HG02763 (cell line): Measurements from ENCODE around the gene STX1A.
A peak's percentile ranks its signal among the peaks of the same experiment; 100 is the strongest.
"Not testable (repeated sequence)": the region's sequence is repeated elsewhere in the genome, so short reads cannot be mapped to it uniquely, and the experiment has no call there.

ENCODE experiments used
- ATAC-seq: cut with Tn5 transposase; IDR thresholded peaks from one replicate; pipeline ENCODE4 v1.9.1; 2021; ENCODE audit warnings: mild to moderate bottlenecking, moderate library complexity; ENCODE audit not compliant: unreplicated experiment

Gene STX1A

GRCh38 chr7:73683788-73684693 is 35.4 kb downstream of the STX1A start:
- ATAC-seq: no peak

DNA sequence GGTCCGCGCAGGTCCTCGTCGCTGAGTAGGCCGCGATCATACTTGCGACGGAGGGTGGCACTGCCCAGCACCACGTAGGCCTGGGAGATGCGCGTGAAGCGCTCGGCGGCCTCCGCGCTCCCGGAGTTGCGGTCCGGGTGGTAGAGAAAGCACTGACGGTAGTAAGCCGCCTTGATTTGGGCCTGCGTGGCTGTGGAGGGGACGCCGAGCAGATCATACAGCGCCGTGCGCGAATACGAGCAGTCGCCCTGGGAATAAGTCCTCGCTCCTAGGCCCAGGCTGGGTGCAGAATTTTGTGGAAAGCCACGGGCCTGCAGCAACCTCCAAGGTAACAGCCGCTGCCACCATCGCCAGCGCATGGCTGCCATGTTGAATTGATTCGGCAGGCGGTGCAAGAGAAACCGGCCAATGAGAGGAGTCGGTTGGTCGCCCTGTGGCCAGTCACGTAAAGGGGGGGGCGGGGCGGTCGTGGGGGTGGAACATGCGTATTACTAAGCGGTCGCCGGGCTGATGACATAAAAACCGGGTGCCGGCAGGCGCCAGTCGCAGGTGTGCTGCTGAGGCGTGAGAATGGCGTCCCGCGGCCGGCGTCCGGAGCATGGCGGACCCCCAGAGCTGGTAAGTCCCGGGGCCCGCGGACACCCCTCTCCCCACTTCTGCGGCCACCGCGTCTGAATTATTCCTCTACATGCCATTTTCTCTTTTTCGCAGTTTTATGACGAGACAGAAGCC is 36.2 kb downstream of the STX1A start, which contains the start of the genes BUD23 and DNAJC30:
TSS of gene BUD23 (plus strand) at position 542 of the 732 bp plus-strand sequence. CDS start at position 571, 29 bp downstream.
TSS of gene DNAJC30 (minus strand) at position 398 of the 732 bp plus-strand sequence. CDS start at position 368, 30 bp downstream.
- ATAC-seq: peak; percentile 96

GRCh38 chr7:73682745-73683055 is 36.8 kb downstream of the STX1A start:
- ATAC-seq: no peak

DNA sequence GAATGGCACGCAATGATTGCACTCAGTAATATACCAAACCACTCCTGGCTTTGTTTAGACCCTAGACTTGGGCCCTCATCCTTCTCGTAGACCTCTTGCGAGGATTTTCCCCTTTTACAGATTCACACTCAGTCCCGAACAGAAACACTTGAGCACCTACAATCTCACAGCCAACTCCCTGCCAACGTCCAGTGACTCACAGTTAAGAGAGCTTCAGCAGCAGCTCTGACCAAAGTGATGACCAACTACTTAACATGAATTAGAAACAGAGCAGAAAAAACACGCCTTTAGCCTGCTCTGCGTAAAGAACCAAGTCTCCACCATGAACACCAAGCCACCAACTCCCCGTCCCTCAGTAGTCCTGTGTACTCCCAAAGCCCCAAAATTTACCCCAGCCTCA is 38.4 kb downstream of the STX1A start:
- no peak for ATAC-seq

- ATAC-seq: no peak
Measured at GRCh38 chr7:73680501-73680900, 39.0 kb downstream of the STX1A start.

DNA sequence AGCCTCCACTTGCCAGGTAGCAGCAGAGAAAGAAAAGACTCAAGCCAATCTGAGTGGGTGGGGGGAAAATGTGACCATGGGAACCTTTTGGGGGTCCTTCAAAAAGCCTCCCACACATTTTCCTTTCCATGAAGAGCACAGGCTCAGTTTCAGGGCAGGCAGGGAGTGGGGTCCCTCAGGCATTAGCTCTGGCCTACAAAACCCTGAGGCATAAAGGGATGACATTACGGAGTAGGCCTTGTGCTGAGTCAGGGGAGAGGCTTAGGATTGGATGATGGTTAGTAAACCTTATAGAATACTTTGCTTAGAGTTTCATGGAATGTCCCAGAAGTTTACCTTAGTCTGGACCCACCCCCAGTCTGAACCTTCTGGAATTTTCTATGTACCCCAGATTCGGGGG is 39.8 kb downstream of the STX1A start:
- ATAC-seq: no peak

- ATAC-seq: no peak
Measured at GRCh38 chr7:73678862-73679261, 40.6 kb downstream of the STX1A start.

- ATAC-seq: not testable (repeated sequence)
Measured at GRCh38 chr7:73676062-73676461, 43.4 kb downstream of the STX1A start.

GRCh38 chr7:73674468-73675124 is 44.9 kb downstream of the STX1A start:
- ATAC-seq: no peak

GRCh38 chr7:73671857-73672445 is 47.5 kb downstream of the STX1A start:
- ATAC-seq: no peak

- no peak for ATAC-seq
Measured at GRCh38 chr7:73671322-73671661, 48.2 kb downstream of the STX1A start.

GRCh38 chr7:73669858-73670385 is 49.5 kb downstream of the STX1A start:
- no peak for ATAC-seq

- ATAC-seq: no peak
Measured at GRCh38 chr7:73669288-73669701, 50.2 kb downstream of the STX1A start.

GRCh38 chr7:73668886-73669230 is 50.6 kb downstream of the STX1A start:
- no peak for ATAC-seq

- peak; percentile 19 for ATAC-seq
Measured at GRCh38 chr7:73668103-73668885, 51.2 kb downstream of the STX1A start.

- peak; percentile 90 for ATAC-seq
Measured at GRCh38 chr7:73667344-73668102, 51.9 kb downstream of the STX1A start, which contains the start of gene VPS37D. TSS of gene VPS37D (plus strand) at chr7:73667831. CDS start at chr7:73667959, 128 bp downstream.

- no peak for ATAC-seq
Measured at GRCh38 chr7:73663033-73663432, 56.4 kb downstream of the STX1A start.

GRCh38 chr7:73660594-73660993 is 58.9 kb downstream of the STX1A start:
- not testable (repeated sequence) for ATAC-seq

- ATAC-seq: no peak
Measured at GRCh38 chr7:73659983-73660382, 59.5 kb downstream of the STX1A start.
